Hepatocyte (in vitro differentiated cells): ENCODE results near the gene RGS11. TPM values are rescaled to one million over a fixed set of nuclear protein-coding genes. Genes with fewer than 3 reads are reported as not detected.

Experiments
- DNase-seq: peaks from one replicate; pipeline ENCODE4 v3.0.0-alpha.2; 2016; ENCODE audit warnings: low spot score
- H2AFZ ChIP-seq: fragments of 200-600 bp; sonication (generic); 2 replicates; pipeline ENCODE4 v1.6.0; 2016; ENCODE audit warnings: antibody characterized with exemption, mild to moderate bottlenecking
- H3K27ac ChIP-seq: fragments of 200-600 bp; sonication (generic); 2 replicates; pipeline ENCODE4 v1.5.1; 2016; ENCODE audit warnings: mild to moderate bottlenecking
- H3K27me3 ChIP-seq: fragments of 200-600 bp; sonication (generic); 2 replicates; pipeline ENCODE4 v1.6.1; 2016
- H3K36me3 ChIP-seq: fragments of 200-600 bp; sonication (generic); replicated peaks from 2 replicates; pipeline ENCODE4 v1.5.1; 2016; ENCODE audit warnings: low read depth; ENCODE audit not compliant: insufficient read depth
- H3K4me1 ChIP-seq: fragments of 200-600 bp; sonication (generic); 2 replicates; pipeline ENCODE4 v1.5.1; 2016; ENCODE audit warnings: mild to moderate bottlenecking, moderate library complexity; ENCODE audit not compliant: insufficient read depth
- H3K4me2 ChIP-seq: fragments of 200-600 bp; sonication (generic); 2 replicates; pipeline ENCODE4 v1.6.0; 2016
- H3K4me3 ChIP-seq: fragments of 200-600 bp; sonication (generic); 2 replicates; pipeline ENCODE4 v1.5.1; 2016; ENCODE audit warnings: mild to moderate bottlenecking
- H3K79me2 ChIP-seq: fragments of 200-600 bp; sonication (generic); 2 replicates; pipeline ENCODE4 v1.6.0; 2017; ENCODE audit warnings: mild to moderate bottlenecking
- H3K9me2 ChIP-seq: fragments of 200-600 bp; sonication (generic); replicated peaks from 2 replicates; pipeline ENCODE4 v1.6.0; 2017; ENCODE audit warnings: mild to moderate bottlenecking; ENCODE audit not compliant: insufficient read depth
- H3K9me3 ChIP-seq: fragments of 200-600 bp; sonication (generic); 2 replicates; pipeline ENCODE4 v1.5.1; 2016; ENCODE audit warnings: low read depth, mild to moderate bottlenecking
- H4K20me1 ChIP-seq: fragments of 200-600 bp; sonication (generic); 2 replicates; pipeline ENCODE4 v1.6.0; 2016; ENCODE audit warnings: mild to moderate bottlenecking; ENCODE audit not compliant: insufficient read depth, poor library complexity, severe bottlenecking
- EZH2 ChIP-seq: fragments of 200-600 bp; sonication (generic); IDR thresholded peaks from 2 replicates; pipeline ENCODE4 v1.6.1; 2016; ENCODE audit warnings: antibody characterized with exemption, mild to moderate bottlenecking, borderline replicate concordance
- EZH2phosphoT487 ChIP-seq: fragments of 200-600 bp; sonication (generic); IDR thresholded peaks from one replicate; pipeline ENCODE4 v1.6.1; 2018; ENCODE audit warnings: antibody characterized with exemption, mild to moderate bottlenecking, low read depth, moderate library complexity; ENCODE audit not compliant: unreplicated experiment, severe bottlenecking
- WGBS: methylation state at CpG from one replicate; pipeline ENCODE4 v1.1.6; 2016; ENCODE audit warnings: low lambda C conversion rate; ENCODE audit errors: missing lambda C conversion rate; 5-methylcytosine and 5-hydroxymethylcytosine counted together
- polyA plus RNA-seq: library from polyadenylated mRNA; unstranded; fragments of >200 nt; fragmentation: Nextera tagmentation; extraction: Ambion mirVana; gene quantifications from 2 replicates; pipeline ENCODE4 v1.2.1, GENCODE V29; 2016
- total RNA-seq: library from RNA; depleted of rRNA; stranded (reverse); fragments of >200 nt; gene quantifications from 2 replicates; pipeline ENCODE4 v1.2.3, GENCODE V29; 2014
- TF ChIP-seq, protein P1 (sequence below): fragments of 200-600 bp; sonication (generic); IDR thresholded peaks from 2 replicates; pipeline ENCODE4 v1.5.1; 2016; ENCODE audit warnings: antibody characterized with exemption, mild to moderate bottlenecking; ENCODE audit not compliant: poor library complexity

The RGS11 gene
- total and polyA plus RNA-seq, 2 experiments from 2014 or later: 0.57 to 0.93 TPM

DNA sequence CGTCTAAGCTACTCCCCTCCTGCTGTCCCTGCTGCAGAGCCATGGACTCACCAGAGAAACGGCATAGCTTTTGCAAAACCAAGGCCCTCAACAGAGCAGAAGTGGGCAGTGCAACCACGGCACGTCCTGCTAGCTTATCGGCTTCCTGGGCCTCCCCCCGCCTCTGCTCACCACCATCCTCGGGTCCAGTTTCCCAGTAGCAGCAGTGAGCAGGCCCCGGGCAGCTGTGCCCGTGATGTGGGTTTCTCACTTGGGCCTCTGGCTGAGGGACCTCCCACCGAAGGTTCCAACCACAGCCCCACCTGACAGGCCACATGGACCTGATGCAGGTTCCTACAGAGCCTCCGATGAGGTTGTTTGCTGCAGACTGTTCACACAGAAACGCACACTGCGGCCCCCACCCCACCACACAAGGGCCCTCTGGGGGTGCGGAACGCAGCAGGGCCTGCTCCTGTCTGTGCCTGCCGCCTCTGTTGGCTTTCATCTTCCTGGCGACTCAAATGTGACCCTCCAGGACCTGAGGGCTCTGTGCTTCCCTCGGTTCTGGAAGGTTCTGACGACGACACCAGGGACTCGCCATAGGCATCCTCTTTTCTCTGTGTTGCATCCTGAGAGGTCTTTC is 32.1 kb upstream of the RGS11 start:
- H3K79me2 ChIP-seq: no peaks in the 10 kb centered on the region
- TF ChIP-seq, protein P1, sequence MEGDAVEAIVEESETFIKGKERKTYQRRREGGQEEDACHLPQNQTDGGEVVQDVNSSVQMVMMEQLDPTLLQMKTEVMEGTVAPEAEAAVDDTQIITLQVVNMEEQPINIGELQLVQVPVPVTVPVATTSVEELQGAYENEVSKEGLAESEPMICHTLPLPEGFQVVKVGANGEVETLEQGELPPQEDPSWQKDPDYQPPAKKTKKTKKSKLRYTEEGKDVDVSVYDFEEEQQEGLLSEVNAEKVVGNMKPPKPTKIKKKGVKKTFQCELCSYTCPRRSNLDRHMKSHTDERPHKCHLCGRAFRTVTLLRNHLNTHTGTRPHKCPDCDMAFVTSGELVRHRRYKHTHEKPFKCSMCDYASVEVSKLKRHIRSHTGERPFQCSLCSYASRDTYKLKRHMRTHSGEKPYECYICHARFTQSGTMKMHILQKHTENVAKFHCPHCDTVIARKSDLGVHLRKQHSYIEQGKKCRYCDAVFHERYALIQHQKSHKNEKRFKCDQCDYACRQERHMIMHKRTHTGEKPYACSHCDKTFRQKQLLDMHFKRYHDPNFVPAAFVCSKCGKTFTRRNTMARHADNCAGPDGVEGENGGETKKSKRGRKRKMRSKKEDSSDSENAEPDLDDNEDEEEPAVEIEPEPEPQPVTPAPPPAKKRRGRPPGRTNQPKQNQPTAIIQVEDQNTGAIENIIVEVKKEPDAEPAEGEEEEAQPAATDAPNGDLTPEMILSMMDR: no peak
- TF ChIP-seq EZH2phosphoT487 (no peak), EZH2 (no peak)
- no peaks in the 10 kb centered on the region for H3K9me3 ChIP-seq
- WGBS: 96% methylated on average over 20 of the region's 21 CpGs
- DNase-seq: no peak
- H3K4me2 ChIP-seq: no peak overlapping the region
- no peaks in the 10 kb centered on the region for H3K36me3 ChIP-seq
- H3K4me3 ChIP-seq: no peak overlapping the region
- H3K27ac ChIP-seq: no peak overlapping the region
- H2AFZ ChIP-seq: no peak overlapping the region
- no peaks in the 10 kb centered on the region for H4K20me1 ChIP-seq
- H3K9me2 ChIP-seq: no peaks in the 10 kb centered on the region
- H3K27me3 ChIP-seq: no peaks in the 10 kb centered on the region
- no peaks in the 10 kb centered on the region for H3K4me1 ChIP-seq

DNA sequence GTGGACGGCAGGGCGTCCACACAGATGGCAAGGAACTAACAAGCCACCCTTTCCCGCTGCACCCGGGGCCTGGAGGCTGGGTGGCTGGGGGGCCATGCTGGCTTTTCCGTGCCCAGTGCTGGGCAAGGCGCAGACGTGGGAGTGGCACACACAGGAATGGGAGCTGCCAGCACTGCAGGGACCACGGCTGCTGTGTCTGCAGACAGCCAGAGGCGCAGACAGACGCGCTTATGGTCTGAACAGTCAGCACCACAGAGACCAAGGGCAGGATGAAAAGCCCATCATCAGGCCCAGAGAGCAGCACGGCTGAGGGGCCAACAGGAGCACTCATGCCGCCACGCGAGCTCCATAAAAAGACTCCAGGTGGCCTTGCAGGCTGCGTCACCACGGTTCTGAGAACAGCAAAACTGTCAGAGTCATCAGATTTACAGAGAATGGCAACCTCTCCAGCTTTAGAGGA is 31.2 kb upstream of the RGS11 start:
- Histone ChIP-seq H3K4me3 (no peak overlapping the region), H3K27me3 (no peaks in the 10 kb centered on the region), H4K20me1 (no peaks in the 10 kb centered on the region), H3K4me2 (no peak overlapping the region), H2AFZ (no peak overlapping the region), H3K4me1 (no peaks in the 10 kb centered on the region), H3K27ac (no peak overlapping the region), H3K36me3 (no peaks in the 10 kb centered on the region), H3K9me3 (no peaks in the 10 kb centered on the region), H3K79me2 (no peaks in the 10 kb centered on the region), H3K9me2 (no peaks in the 10 kb centered on the region)
- WGBS: 96% methylated on average over 17 of the region's 17 CpGs
- no peak for DNase-seq
- TF ChIP-seq, protein P1: no peak
- no peak for TF ChIP-seq EZH2phosphoT487
- no peak for TF ChIP-seq EZH2

DNA sequence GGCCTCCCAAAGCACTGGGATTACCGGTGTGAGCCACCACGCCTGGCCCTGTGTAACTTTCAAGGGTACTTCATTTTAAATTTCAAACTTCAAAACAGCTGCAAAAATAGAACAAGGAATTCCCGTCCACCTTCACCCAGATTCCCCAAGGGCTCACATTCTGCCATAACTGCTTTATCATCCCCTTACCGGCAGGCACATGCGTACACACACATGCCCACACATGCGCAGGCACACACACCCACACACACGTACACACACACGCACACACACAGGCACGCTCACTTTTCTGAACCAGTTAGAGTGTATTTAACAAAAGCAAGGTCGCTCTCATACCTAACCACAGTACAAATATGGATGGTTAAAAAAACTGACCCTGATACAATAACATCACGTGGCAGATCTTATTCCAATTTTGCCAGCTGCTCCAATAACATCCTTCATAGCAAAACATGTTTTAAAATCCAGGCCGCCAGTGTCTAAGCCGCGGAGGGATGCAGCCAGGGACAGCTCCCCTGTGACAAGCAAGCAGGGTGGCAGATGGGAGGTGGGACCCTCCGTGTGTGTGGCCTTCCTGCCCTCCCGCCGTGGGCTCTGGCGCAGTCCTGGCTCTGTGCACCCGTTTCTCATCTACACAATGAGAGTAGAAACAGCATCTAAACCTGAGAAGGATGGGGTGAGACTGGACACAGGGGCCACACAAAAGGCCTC is 30.3 kb upstream of the RGS11 start:
- H2AFZ ChIP-seq: no peak overlapping the region
- H3K4me2 ChIP-seq: no peak overlapping the region
- no peak overlapping the region for H3K4me3 ChIP-seq
- H3K36me3 ChIP-seq: no peaks in the 10 kb centered on the region
- no peak for DNase-seq
- no peaks in the 10 kb centered on the region for H3K9me2 ChIP-seq
- no peaks in the 10 kb centered on the region for H3K9me3 ChIP-seq
- no peaks in the 10 kb centered on the region for H4K20me1 ChIP-seq
- no peaks in the 10 kb centered on the region for H3K79me2 ChIP-seq
- no peak overlapping the region for H3K27ac ChIP-seq
- H3K27me3 ChIP-seq: no peaks in the 10 kb centered on the region
- TF ChIP-seq EZH2phosphoT487: no peak
- TF ChIP-seq, protein P1: no peak
- no peak for TF ChIP-seq EZH2
- WGBS: 97% methylated on average over 19 of the region's 19 CpGs
- no peaks in the 10 kb centered on the region for H3K4me1 ChIP-seq
